Endothelial cell (in vitro differentiated cells): ENCODE measurements around the gene C1GALT1. TPM values are rescaled to one million over a fixed set of nuclear protein-coding genes. Genes with fewer than 3 reads are reported as not detected.

Source experiments
- DNase-seq: peaks from one replicate; pipeline ENCODE4 v3.0.0; 2021; ENCODE audit warnings: low spot score
- H3K27ac Mint-ChIP-seq: one replicate; pipeline ENCODE4 v1.8.0; 2021; ENCODE audit warnings: mixed read lengths, inconsistent platforms; ENCODE audit not compliant: unreplicated experiment
- H3K27me3 Mint-ChIP-seq: one replicate; pipeline ENCODE4 v1.8.0; 2021; ENCODE audit warnings: mild to moderate bottlenecking, moderate library complexity, mixed read lengths, inconsistent platforms; ENCODE audit not compliant: unreplicated experiment
- H3K36me3 Mint-ChIP-seq: one replicate; pipeline ENCODE4 v1.8.0; 2021; ENCODE audit warnings: mild to moderate bottlenecking, low read depth, mixed read lengths, inconsistent platforms; ENCODE audit not compliant: unreplicated experiment
- H3K4me1 Mint-ChIP-seq: one replicate; pipeline ENCODE4 v1.8.0; 2021; ENCODE audit warnings: mild to moderate bottlenecking, mixed read lengths, inconsistent platforms; ENCODE audit not compliant: unreplicated experiment
- H3K4me3 Mint-ChIP-seq: one replicate; pipeline ENCODE4 v1.8.0; 2021; ENCODE audit warnings: mild to moderate bottlenecking, mixed read lengths, inconsistent platforms; ENCODE audit not compliant: unreplicated experiment
- H3K9me3 Mint-ChIP-seq: one replicate; pipeline ENCODE4 v1.8.0; 2021; ENCODE audit warnings: mixed read lengths, inconsistent platforms; ENCODE audit not compliant: unreplicated experiment
- total RNA-seq: library from RNA; stranded (reverse); fragmentation: NEBNext Ultra II Directional; extraction: Animal tissue kit (Norgen Biotek cat#: 25700); gene quantifications from one replicate; pipeline ENCODE4 v1.2.1, GENCODE V29; 2021; ENCODE audit not compliant: unreplicated experiment
- TF ChIP-seq, protein P1 (sequence below): fragments of 200-600 bp; sonication (generic); IDR thresholded peaks from one replicate; pipeline ENCODE4 v1.5.0; 2021; ENCODE audit warnings: antibody characterized with exemption; ENCODE audit not compliant: unreplicated experiment

Gene C1GALT1
- total RNA-seq, 1 donor from 2014 or later, result 39.7 TPM

GRCh38 chr7:7263297-7264230 is 81.2 kb downstream of the C1GALT1 start:
- no peaks in the 10 kb centered on the region for H3K36me3 Mint-ChIP-seq
- no peak overlapping the region for H3K4me3 Mint-ChIP-seq
- no peak for DNase-seq
- H3K27ac Mint-ChIP-seq, result no peak overlapping the region
- H3K4me1 Mint-ChIP-seq, result peaks cover 3% of the 10 kb centered on the region
- H3K27me3 Mint-ChIP-seq, result peaks cover 4% of the 10 kb centered on the region
- H3K9me3 Mint-ChIP-seq, result no peaks in the 10 kb centered on the region
- TF ChIP-seq, protein P1, sequence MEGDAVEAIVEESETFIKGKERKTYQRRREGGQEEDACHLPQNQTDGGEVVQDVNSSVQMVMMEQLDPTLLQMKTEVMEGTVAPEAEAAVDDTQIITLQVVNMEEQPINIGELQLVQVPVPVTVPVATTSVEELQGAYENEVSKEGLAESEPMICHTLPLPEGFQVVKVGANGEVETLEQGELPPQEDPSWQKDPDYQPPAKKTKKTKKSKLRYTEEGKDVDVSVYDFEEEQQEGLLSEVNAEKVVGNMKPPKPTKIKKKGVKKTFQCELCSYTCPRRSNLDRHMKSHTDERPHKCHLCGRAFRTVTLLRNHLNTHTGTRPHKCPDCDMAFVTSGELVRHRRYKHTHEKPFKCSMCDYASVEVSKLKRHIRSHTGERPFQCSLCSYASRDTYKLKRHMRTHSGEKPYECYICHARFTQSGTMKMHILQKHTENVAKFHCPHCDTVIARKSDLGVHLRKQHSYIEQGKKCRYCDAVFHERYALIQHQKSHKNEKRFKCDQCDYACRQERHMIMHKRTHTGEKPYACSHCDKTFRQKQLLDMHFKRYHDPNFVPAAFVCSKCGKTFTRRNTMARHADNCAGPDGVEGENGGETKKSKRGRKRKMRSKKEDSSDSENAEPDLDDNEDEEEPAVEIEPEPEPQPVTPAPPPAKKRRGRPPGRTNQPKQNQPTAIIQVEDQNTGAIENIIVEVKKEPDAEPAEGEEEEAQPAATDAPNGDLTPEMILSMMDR, result no peak

DNA sequence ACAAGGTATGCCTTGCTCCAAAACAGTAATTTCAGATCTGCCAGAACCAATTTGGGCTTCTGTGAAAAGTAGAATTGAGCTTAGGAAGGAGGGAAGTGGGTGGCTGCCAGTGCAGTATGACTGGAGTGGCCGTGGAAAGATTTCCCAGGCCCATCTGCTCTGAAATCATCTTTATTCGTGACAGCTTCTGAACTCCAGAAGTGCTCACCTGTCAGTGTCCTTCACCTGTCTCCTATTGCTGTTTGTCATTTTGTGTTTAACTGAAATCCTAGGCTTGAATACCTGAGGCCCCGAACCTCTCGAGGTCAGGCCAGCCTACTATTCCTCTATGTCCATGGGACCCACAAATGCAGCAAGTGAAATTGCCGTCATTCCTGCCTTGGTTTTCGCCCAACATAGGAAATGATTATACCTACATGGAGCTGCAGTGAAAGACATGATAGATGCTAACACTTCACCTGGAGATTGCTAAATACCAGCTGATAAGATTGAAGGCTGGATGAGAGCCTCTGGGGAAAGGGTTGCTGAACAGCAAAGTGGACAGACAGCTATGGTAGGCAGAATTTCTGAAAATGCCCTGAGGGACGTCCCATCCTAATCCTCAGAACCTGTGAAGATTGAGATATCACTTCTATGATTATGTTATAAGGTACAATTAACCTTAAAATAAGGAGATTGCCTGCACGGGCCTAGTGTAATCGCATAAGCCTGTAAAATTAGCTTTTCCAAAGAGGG is 82.1 kb downstream of the C1GALT1 start:
- Mint-ChIP-seq H3K27ac (no peak overlapping the region), H3K36me3 (no peaks in the 10 kb centered on the region), H3K4me3 (no peak overlapping the region), H3K4me1 (peaks cover 2% of the 10 kb centered on the region), H3K27me3 (peaks cover 4% of the 10 kb centered on the region), H3K9me3 (no peaks in the 10 kb centered on the region)
- TF ChIP-seq, protein P1, result no peak
- no peak for DNase-seq

DNA sequence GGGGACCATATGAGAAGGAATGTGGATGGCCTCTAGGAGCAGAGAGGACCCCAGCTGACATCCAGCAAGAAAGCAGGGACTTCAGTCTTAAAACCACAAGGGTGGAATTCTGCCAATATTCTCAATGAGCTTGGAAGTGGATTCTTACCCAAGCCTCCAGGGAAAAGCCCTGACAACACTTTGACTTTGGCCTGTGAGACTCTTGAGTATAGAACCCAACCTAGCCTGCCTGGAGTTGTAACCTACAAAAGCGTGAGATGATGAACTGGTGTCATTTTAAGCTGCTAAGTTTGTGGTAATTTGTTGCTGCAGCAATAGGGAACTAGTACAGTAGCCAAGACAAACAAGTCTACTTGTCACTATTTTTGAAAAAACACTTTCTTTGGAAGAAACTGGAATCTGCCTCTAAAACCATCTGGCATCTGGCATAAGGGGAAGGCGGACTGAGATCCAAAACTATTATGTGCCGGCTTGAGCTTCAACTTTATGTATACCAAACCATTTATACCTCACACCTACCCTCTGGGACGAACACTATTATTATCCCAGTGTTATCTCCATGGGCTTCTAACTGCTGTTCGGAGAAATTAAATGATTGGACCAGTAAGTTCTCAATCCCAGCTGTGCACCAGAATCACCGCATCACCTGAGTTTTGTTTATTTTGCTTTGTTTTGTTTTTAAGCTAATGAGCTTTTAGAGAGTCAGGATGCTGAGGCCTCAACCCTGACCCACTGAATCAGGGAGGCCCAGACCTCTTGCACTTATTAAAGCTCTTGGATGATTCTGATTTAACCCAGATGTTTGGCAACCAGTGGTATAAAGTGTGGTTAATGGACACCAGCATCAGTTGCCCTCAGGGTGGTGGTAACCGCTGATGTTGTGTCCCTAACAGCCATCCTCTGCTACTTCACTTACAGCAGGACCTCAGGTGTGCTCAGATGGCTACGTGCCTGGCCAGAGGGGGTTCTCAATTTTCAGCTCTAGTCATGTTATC is 83.0 kb downstream of the C1GALT1 start:
- Mint-ChIP-seq H3K4me1 (no peaks in the 10 kb centered on the region), H3K4me3 (no peak overlapping the region), H3K36me3 (no peaks in the 10 kb centered on the region), H3K27me3 (peaks cover 4% of the 10 kb centered on the region), H3K9me3 (no peaks in the 10 kb centered on the region), H3K27ac (no peak overlapping the region)
- no peak for DNase-seq
- TF ChIP-seq, protein P1, result no peak

DNA sequence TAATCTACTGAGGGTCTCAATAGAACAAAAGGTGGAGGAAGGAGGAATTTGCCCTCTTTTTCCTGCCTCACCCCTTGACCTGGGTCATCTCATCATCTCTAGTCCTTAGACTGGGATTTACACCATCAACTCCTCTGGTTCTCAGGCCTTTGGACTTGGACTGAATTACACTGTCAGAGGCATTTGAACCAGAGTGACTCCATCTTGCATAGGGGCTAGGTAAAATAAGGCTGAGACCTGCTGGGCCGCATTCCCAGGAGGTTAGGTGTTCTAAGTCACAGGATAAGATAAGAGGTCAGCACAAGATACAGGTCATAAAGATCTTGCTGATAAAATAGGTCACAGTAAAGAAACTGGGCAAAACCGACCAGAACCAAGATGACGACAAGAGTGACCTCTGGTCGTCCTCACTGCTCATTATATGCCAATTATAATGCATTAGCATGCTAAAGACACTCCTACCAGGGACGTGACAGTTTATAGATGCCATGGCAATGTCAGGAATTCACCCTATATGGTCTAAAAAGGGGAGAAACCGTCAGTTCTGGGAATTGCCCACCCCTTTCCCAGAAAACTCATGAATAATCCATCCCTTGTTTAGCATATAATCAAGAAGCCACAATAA is 84.0 kb downstream of the C1GALT1 start:
- peaks cover 3% of the 10 kb centered on the region for H3K27me3 Mint-ChIP-seq
- H3K4me3 Mint-ChIP-seq, result no peak overlapping the region
- H3K27ac Mint-ChIP-seq, result no peak overlapping the region
- TF ChIP-seq, protein P1, result no peak
- DNase-seq, result no peak
- H3K36me3 Mint-ChIP-seq, result no peaks in the 10 kb centered on the region
- H3K9me3 Mint-ChIP-seq, result no peaks in the 10 kb centered on the region
- no peaks in the 10 kb centered on the region for H3K4me1 Mint-ChIP-seq
